ENCODE measurements around the gene THEMIS. TPM values are rescaled to one million over a fixed set of nuclear protein-coding genes. Genes with fewer than 3 reads are reported as not detected.
"Not testable (repeated sequence)": the region's sequence is repeated elsewhere in the genome, so short reads cannot be mapped to it uniquely, and the experiment has no call there.

THEMIS gene
- total RNA-seq, 2 donors from 2014 or later: 13.4 to 14.0 TPM

- no peak overlapping the region for H3K4me3 Mint-ChIP-seq
- no peak overlapping the region for H3K27ac Mint-ChIP-seq
- peaks cover 11% of the 10 kb centered on the region for H3K4me1 Mint-ChIP-seq (ENCODE audit: low read depth)
- H3K27me3 Mint-ChIP-seq (ENCODE audit: low read depth): no peaks in the 10 kb centered on the region
- no peak for DNase-seq
- peaks cover 0 to 2% of the 10 kb centered on the region in 2 donors for H3K36me3 Mint-ChIP-seq (ENCODE audit: insufficient read depth in 2 of 2)
- no peak for ATAC-seq (replicated peaks in 1 of 2)
- no peaks in the 10 kb centered on the region for H3K9me3 Mint-ChIP-seq
Measured at GRCh38 chr6:127725821-127726220, 175.0 kb downstream of the THEMIS start.

- ATAC-seq (replicated peaks in 1 of 2) (no peak), DNase-seq (no peak)
- Mint-ChIP-seq H3K9me3 (no peaks in the 10 kb centered on the region), H3K4me3 (no peak overlapping the region), H3K4me1 (ENCODE audit: low read depth) (no peaks in the 10 kb centered on the region), H3K27ac (no peak overlapping the region), H3K27me3 (ENCODE audit: low read depth) (no peaks in the 10 kb centered on the region), H3K36me3 (ENCODE audit: insufficient read depth in 2 of 2) (peaks cover 2 to 6% of the 10 kb centered on the region in 2 donors)
Measured at GRCh38 chr6:127718694-127719093, 182.2 kb downstream of the THEMIS start.

GRCh38 chr6:127717384-127717783 lies 183.5 kb downstream of the THEMIS start:
- no peak for DNase-seq
- no peak overlapping the region for H3K4me3 Mint-ChIP-seq
- peaks cover 2 to 4% of the 10 kb centered on the region in 2 donors for H3K36me3 Mint-ChIP-seq (ENCODE audit: insufficient read depth in 2 of 2)
- no peak overlapping the region for H3K27ac Mint-ChIP-seq
- no peaks in the 10 kb centered on the region for H3K4me1 Mint-ChIP-seq (ENCODE audit: low read depth)
- H3K9me3 Mint-ChIP-seq: no peaks in the 10 kb centered on the region
- no peaks in the 10 kb centered on the region for H3K27me3 Mint-ChIP-seq (ENCODE audit: low read depth)
- no peak for ATAC-seq (replicated peaks in 1 of 2)

GRCh38 chr6:127716465-127716864 lies 184.4 kb downstream of the THEMIS start:
- Mint-ChIP-seq H3K4me1 (ENCODE audit: low read depth) (no peaks in the 10 kb centered on the region), H3K27ac (no peak overlapping the region), H3K27me3 (ENCODE audit: low read depth) (no peaks in the 10 kb centered on the region), H3K9me3 (no peaks in the 10 kb centered on the region), H3K36me3 (ENCODE audit: insufficient read depth in 2 of 2) (peaks cover 2 to 4% of the 10 kb centered on the region in 2 donors), H3K4me3 (no peak overlapping the region)
- DNase-seq (no peak), ATAC-seq (replicated peaks in 1 of 2) (no peak)

- H3K36me3 Mint-ChIP-seq (ENCODE audit: insufficient read depth in 2 of 2): peaks cover 10 to 13% of the 10 kb centered on the region in 2 donors
Measured at GRCh38 chr6:127710668-127711067, 190.2 kb downstream of the THEMIS start.

GRCh38 chr6:127706216-127706615 lies 194.6 kb downstream of the THEMIS start:
- H3K36me3 Mint-ChIP-seq (ENCODE audit: insufficient read depth in 2 of 2): peaks cover 10 to 13% of the 10 kb centered on the region in 2 donors
- no peak overlapping the region for H3K27ac Mint-ChIP-seq
- no peaks in the 10 kb centered on the region for H3K27me3 Mint-ChIP-seq (ENCODE audit: low read depth)
- H3K4me1 Mint-ChIP-seq (ENCODE audit: low read depth): no peaks in the 10 kb centered on the region
- DNase-seq (no peak), ATAC-seq (replicated peaks in 1 of 2) (no peak)
- peaks cover 10 to 18% of the 10 kb centered on the region in 2 donors for H3K9me3 Mint-ChIP-seq
- no peak overlapping the region for H3K4me3 Mint-ChIP-seq

More at GRCh38 chr6:127710668-127711067, 190.2 kb downstream of the THEMIS start:
- ATAC-seq (replicated peaks in 1 of 2) (no peak), DNase-seq (no peak)
- Mint-ChIP-seq H3K4me3 (no peak overlapping the region), H3K27ac (peak overlapping the region; percentile 82), H3K9me3 (peaks cover 10% of the 10 kb centered on the region in 2 donors), H3K4me1 (ENCODE audit: low read depth) (no peaks in the 10 kb centered on the region), H3K27me3 (ENCODE audit: low read depth) (no peaks in the 10 kb centered on the region)

GRCh38 chr6:127695108-127695507 lies 205.8 kb downstream of the THEMIS start:
- no peak for ATAC-seq (replicated peaks in 1 of 2)
- Mint-ChIP-seq H3K4me3 (no peak overlapping the region), H3K9me3 (peaks cover 3 to 4% of the 10 kb centered on the region in 2 donors), H3K27me3 (ENCODE audit: low read depth) (no peaks in the 10 kb centered on the region), H3K36me3 (ENCODE audit: insufficient read depth in 2 of 2) (peaks cover 15% of the 10 kb centered on the region in 2 donors), H3K27ac (no peak overlapping the region), H3K4me1 (ENCODE audit: low read depth) (no peaks in the 10 kb centered on the region)
- DNase-seq: no peak

GRCh38 chr6:127691146-127691545 lies 209.7 kb downstream of the THEMIS start:
- ATAC-seq (replicated peaks in 1 of 2) (no peak), DNase-seq (no peak)
- Mint-ChIP-seq H3K36me3 (ENCODE audit: insufficient read depth in 2 of 2) (peaks cover 18 to 21% of the 10 kb centered on the region in 2 donors), H3K4me3 (no peak overlapping the region), H3K9me3 (peaks cover 9 to 14% of the 10 kb centered on the region in 2 donors), H3K27me3 (ENCODE audit: low read depth) (no peaks in the 10 kb centered on the region), H3K4me1 (ENCODE audit: low read depth) (no peaks in the 10 kb centered on the region), H3K27ac (no peak overlapping the region)

- H3K27ac Mint-ChIP-seq: no peak overlapping the region
- no peak overlapping the region for H3K4me3 Mint-ChIP-seq
- no peak for ATAC-seq (replicated peaks in 1 of 2)
- no peaks in the 10 kb centered on the region for H3K27me3 Mint-ChIP-seq (ENCODE audit: low read depth)
- DNase-seq: no peak
- no peaks in the 10 kb centered on the region for H3K4me1 Mint-ChIP-seq (ENCODE audit: low read depth)
- peaks cover 12 to 13% of the 10 kb centered on the region in 2 donors for H3K9me3 Mint-ChIP-seq
- H3K36me3 Mint-ChIP-seq (ENCODE audit: insufficient read depth in 2 of 2): peaks cover 18% of the 10 kb centered on the region in 2 donors
Measured at GRCh38 chr6:127690588-127690987, 210.3 kb downstream of the THEMIS start.

- no peaks in the 10 kb centered on the region for H3K4me1 Mint-ChIP-seq (ENCODE audit: low read depth)
- H3K27ac Mint-ChIP-seq: no peak overlapping the region
- peaks cover 9 to 13% of the 10 kb centered on the region in 2 donors for H3K9me3 Mint-ChIP-seq
- no peak overlapping the region for H3K4me3 Mint-ChIP-seq
- DNase-seq (no peak), ATAC-seq (replicated peaks in 1 of 2) (no peak)
- peaks cover 15 to 18% of the 10 kb centered on the region in 2 donors for H3K36me3 Mint-ChIP-seq (ENCODE audit: insufficient read depth in 2 of 2)
- H3K27me3 Mint-ChIP-seq (ENCODE audit: low read depth): no peaks in the 10 kb centered on the region
Measured at GRCh38 chr6:127690092-127690491, 210.8 kb downstream of the THEMIS start.

GRCh38 chr6:127687490-127687889 lies 213.4 kb downstream of the THEMIS start:
- Mint-ChIP-seq H3K36me3 (ENCODE audit: insufficient read depth in 2 of 2) (peaks cover 12 to 15% of the 10 kb centered on the region in 2 donors), H3K9me3 (peaks cover 13% of the 10 kb centered on the region in 2 donors)
- ATAC-seq (replicated peaks in 1 of 2); H3K4me3 Mint-ChIP-seq; H3K27ac Mint-ChIP-seq; H3K27me3 Mint-ChIP-seq (ENCODE audit: low read depth); H3K4me1 Mint-ChIP-seq (ENCODE audit: low read depth); DNase-seq: not testable (repeated sequence)

- ATAC-seq (replicated peaks in 1 of 2) (no peak), DNase-seq (no peak)
- no peaks in the 10 kb centered on the region for H3K27me3 Mint-ChIP-seq (ENCODE audit: low read depth)
- no peak overlapping the region for H3K27ac Mint-ChIP-seq
- peaks cover 13 to 16% of the 10 kb centered on the region in 2 donors for H3K9me3 Mint-ChIP-seq
- peaks cover 12 to 16% of the 10 kb centered on the region in 2 donors for H3K36me3 Mint-ChIP-seq (ENCODE audit: insufficient read depth in 2 of 2)
- H3K4me3 Mint-ChIP-seq: no peak overlapping the region
- H3K4me1 Mint-ChIP-seq (ENCODE audit: low read depth): no peaks in the 10 kb centered on the region
Measured at GRCh38 chr6:127686084-127686483, 214.8 kb downstream of the THEMIS start.

GRCh38 chr6:127684501-127684900 lies 216.4 kb downstream of the THEMIS start:
- Mint-ChIP-seq H3K4me1 (ENCODE audit: low read depth) (no peaks in the 10 kb centered on the region), H3K4me3 (no peak overlapping the region), H3K9me3 (peaks cover 13 to 16% of the 10 kb centered on the region in 2 donors), H3K36me3 (ENCODE audit: insufficient read depth in 2 of 2) (peaks cover 12 to 16% of the 10 kb centered on the region in 2 donors), H3K27me3 (ENCODE audit: low read depth) (no peaks in the 10 kb centered on the region), H3K27ac (no peak overlapping the region)
- DNase-seq: no peak
- ATAC-seq (replicated peaks in 1 of 2): no peak
